Measurements from ENCODE around the gene SMARCA1. TPM values are rescaled to one million over a fixed set of nuclear protein-coding genes. Genes with fewer than 3 reads are reported as not detected.

The SMARCA1 gene
- total and polyA plus RNA-seq, 8 donors = 26.1 to 143 (median 122) TPM

DNA sequence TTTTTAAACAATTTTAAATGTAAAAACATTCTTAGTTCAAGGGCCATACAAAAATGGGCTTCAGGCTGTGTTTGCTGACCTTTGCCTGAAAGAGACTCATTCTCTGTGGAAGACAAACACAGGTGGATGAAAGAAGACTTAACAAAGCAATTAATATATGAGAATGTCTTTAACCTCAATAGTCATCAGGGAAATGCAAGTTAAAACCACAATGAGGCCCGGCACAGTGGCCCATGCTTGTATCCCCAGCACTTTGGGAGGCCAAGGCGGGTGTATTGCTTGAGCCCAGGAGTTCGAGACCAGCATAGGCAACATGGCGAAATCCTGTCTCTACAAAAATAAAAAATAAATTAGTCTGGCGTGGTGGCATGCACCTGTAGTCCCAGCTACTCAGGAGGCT is 7.1 kb upstream of the SMARCA1 start:
- no peaks in the 10 kb centered on the region for H3K4me1 ChIP-seq
- H3K27me3 ChIP-seq = no peaks in the 10 kb centered on the region
- H3K9me3 ChIP-seq = no peaks in the 10 kb centered on the region
- intact Hi-C loops (cut with DNase I) = no loop called here
- DNase-seq (no peak), ATAC-seq (no peak)
- H3K27ac ChIP-seq = no peak overlapping the region
- TF ChIP-seq, protein P1, sequence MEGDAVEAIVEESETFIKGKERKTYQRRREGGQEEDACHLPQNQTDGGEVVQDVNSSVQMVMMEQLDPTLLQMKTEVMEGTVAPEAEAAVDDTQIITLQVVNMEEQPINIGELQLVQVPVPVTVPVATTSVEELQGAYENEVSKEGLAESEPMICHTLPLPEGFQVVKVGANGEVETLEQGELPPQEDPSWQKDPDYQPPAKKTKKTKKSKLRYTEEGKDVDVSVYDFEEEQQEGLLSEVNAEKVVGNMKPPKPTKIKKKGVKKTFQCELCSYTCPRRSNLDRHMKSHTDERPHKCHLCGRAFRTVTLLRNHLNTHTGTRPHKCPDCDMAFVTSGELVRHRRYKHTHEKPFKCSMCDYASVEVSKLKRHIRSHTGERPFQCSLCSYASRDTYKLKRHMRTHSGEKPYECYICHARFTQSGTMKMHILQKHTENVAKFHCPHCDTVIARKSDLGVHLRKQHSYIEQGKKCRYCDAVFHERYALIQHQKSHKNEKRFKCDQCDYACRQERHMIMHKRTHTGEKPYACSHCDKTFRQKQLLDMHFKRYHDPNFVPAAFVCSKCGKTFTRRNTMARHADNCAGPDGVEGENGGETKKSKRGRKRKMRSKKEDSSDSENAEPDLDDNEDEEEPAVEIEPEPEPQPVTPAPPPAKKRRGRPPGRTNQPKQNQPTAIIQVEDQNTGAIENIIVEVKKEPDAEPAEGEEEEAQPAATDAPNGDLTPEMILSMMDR (IDR thresholded peaks at IDR 0.05) = no peak
- no peaks in the 10 kb centered on the region for H3K36me3 ChIP-seq
- no peak overlapping the region for H3K4me3 ChIP-seq

DNA sequence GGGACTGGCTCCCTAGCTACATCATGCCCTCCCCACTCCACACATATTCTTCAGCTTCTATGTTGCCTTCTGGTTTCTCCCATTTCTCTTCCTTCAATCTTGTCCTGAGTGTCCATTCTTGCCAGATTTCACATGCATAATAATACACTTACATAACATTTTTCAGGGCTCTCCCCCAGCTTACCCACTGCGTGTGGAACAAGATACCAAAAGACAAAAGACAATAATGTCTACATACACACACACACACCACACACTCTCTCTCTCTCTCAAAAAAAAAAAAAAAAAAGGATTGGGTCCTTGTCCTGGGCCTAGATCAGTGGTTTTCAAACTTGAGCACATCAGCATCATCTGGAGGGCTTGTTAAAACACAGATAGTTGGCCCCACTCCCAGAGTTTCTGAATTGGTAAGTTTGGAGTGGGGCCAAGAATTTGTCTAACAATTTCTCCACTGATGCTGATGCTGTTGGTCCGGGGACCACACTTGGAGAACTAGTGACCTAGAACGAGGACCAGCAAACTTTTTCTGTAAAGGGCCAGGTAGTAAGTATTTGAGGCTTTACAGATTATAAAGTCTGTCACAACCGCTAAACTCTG is 6.5 kb upstream of the SMARCA1 start:
- Histone ChIP-seq H3K36me3 (no peaks in the 10 kb centered on the region), H3K9me3 (no peaks in the 10 kb centered on the region), H3K4me1 (no peaks in the 10 kb centered on the region), H3K27ac (no peak overlapping the region), H3K27me3 (no peaks in the 10 kb centered on the region), H3K4me3 (no peak overlapping the region)
- DNase-seq (no peak), ATAC-seq (no peak)
- intact Hi-C loops (cut with DNase I) = no loop called here
- TF ChIP-seq, protein P1 (IDR thresholded peaks at IDR 0.05) = no peak

DNA sequence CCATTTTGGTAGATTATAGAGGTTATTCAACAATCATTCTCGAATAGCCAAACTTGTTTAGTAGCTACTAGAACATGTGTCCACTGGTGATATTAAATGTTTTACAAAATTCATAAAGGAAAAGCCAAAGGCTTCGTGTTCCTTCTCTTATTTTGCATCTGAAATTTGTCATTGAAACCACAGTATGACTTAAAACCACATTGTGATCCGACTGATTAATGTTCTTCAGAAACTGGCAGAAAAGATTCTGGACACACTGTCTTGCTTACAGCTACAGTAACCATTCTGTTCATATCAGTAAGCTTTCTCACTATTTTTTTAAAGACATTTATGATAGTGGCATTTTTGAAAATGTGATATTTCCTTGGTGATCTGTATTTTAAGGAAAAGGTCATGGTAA is 2.6 kb upstream of the SMARCA1 start:
- Histone ChIP-seq H3K4me1 (no peaks in the 10 kb centered on the region), H3K27me3 (peaks cover 0 to 17% of the 10 kb centered on the region in 2 donors), H3K27ac (no peak overlapping the region), H3K9me3 (no peaks in the 10 kb centered on the region), H3K4me3 (no peak overlapping the region), H3K36me3 (no peaks in the 10 kb centered on the region)
- ATAC-seq (no peak), DNase-seq (no peak)
- intact Hi-C loops (cut with DNase I) = no loop called here
- TF ChIP-seq, protein P1 (IDR thresholded peaks at IDR 0.05) = no peak

DNA sequence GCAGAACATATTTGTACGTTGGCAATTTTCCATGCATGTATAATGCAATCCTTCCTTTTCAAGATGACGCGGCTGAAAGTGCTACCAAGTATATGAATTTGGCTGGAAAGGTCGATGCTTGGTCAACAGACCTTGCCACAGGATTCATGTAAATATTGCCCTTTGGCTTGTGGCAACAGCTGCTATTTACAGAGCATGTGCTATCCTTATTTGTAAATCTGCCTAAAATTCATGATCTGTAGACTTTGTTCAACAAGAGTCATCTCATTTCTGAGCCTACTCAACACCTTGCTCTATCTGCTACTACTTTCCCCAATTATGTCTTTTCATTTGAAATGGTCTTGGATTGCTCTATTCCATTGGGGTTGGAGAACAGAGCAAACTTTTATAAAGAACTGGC is 1.9 kb upstream of the SMARCA1 start:
- ATAC-seq (no peak), DNase-seq (no peak)
- peaks cover 0 to 17% of the 10 kb centered on the region in 2 donors for H3K27me3 ChIP-seq
- H3K4me3 ChIP-seq = no peak overlapping the region
- H3K27ac ChIP-seq = no peak overlapping the region
- intact Hi-C loops (cut with DNase I) = no loop called here
- no peaks in the 10 kb centered on the region for H3K9me3 ChIP-seq
- H3K36me3 ChIP-seq = no peaks in the 10 kb centered on the region
- TF ChIP-seq, protein P1 (IDR thresholded peaks at IDR 0.05) = no peak
- H3K4me1 ChIP-seq = no peaks in the 10 kb centered on the region

DNA sequence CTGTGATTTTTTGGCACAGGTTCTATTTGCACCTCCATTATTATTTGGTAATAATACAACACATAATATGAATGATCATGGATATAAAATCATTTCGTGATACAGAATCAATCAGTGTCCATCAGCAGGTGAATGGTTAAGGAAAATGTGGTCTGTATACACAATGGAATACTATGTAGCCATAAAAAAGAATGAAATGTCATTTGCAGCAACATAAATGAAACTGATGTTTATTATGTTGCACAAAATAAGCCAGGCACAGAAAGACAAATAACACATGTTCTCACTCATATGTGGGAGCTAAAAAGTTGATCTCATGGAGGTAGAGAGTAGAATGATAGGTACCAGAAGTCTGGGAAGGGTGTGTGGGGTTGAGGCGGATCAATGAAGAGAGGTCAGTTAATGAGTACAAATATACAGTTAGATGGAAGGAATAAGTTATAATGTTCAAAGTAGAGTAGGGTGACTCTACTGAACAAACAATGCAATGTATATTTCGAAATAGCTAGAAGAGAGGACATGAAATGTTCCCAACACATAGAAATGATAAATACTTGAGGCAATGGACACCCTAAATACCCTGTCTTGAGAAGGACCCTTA is 1.1 kb upstream of the SMARCA1 start:
- Histone ChIP-seq H3K4me3 (no peak overlapping the region), H3K27ac (no peak overlapping the region), H3K9me3 (no peaks in the 10 kb centered on the region), H3K36me3 (no peaks in the 10 kb centered on the region), H3K4me1 (no peaks in the 10 kb centered on the region), H3K27me3 (peaks cover 0 to 17% of the 10 kb centered on the region in 2 donors)
- ATAC-seq (no peak), DNase-seq (no peak)
- intact Hi-C loops (cut with DNase I) = no loop called here
- TF ChIP-seq, protein P1 (IDR thresholded peaks at IDR 0.05) = no peak
